GM12878 (cell line): ENCODE measurements around the gene PIP4K2B. TPM values are rescaled to one million over a fixed set of nuclear protein-coding genes. Genes with fewer than 3 reads are reported as not detected.

Experiments
- ATAC-seq: fragments of 200-7000 bp; cut with Tn5 transposase; 3 replicates; pipeline ENCODE4 v1.9.1; 2020; ENCODE audit warnings: mild to moderate bottlenecking, moderate library complexity
- BruUV-seq: library from RNA; stranded (reverse); fragments of 400-500 nt; replicated peaks from 2 replicates; lab custom pipeline; 2021; lab: Mats Ljungman, UMichigan
- CTCF ChIA-PET: fragments of 300-600 bp; sonication (Branson Sonifier 250); formaldehyde crosslinking; extraction: SDS; loops from one replicate; lab custom pipeline; 2021; ENCODE audit warnings: inconsistent platforms; lab: Yijun Ruan, JAX
- POLR2A ChIA-PET: fragments of 350-600 bp; formaldehyde crosslinking; extraction: SDS; loops from one replicate; lab custom pipeline; 2021; ENCODE audit warnings: inconsistent platforms; lab: Charles Lee
- RAD21 ChIA-PET: fragments of 300-600 bp; sonication (Branson Sonifier 250); formaldehyde crosslinking; loops from one replicate; lab custom pipeline; 2023; ENCODE audit warnings: antibody characterized with exemption; ENCODE audit not compliant: unreplicated experiment; lab: Charles Lee
- SMC1A ChIA-PET: fragments of 300-600 bp; sonication (Branson Sonifier 250); formaldehyde crosslinking; loops from one replicate; lab custom pipeline; 2023; ENCODE audit not compliant: unreplicated experiment, uncharacterized antibody; lab: Charles Lee
- DNase-seq: peaks from one replicate; pipeline ENCODE4 v3.0.0-alpha.2; 2011; ENCODE audit warnings: low read depth, low spot score
- FAIRE-seq: peaks from 3 replicates; lab custom pipeline; 2011; peaks lifted over from hg19 to GRCh38; lab: Jason Lieb, UNC
- H2AFZ ChIP-seq: 2 replicates; pipeline ENCODE4 v1.6.0; 2011; ENCODE audit warnings: low read depth, low read length, control low read depth; ENCODE audit not compliant: control insufficient read depth
- H3K27ac ChIP-seq: 2 replicates; pipeline ENCODE4 v1.5.1; 2011; ENCODE audit warnings: control low read depth; ENCODE audit not compliant: control insufficient read depth, insufficient read depth
- H3K27me3 ChIP-seq, 2 experiments: replicated peaks in 1 of 2; 2 replicates each; pipeline versions ENCODE4 v1.6.0 to v1.6.1; 2011; ENCODE audit warnings: low read length in 1 of 2; ENCODE audit not compliant: control insufficient read depth in 2 of 2, insufficient read depth in 2 of 2
- H3K36me3 ChIP-seq, 2 experiments: 2 replicates each; pipeline ENCODE4 v1.5.1; 2011; ENCODE audit warnings: low read length in 1 of 2; ENCODE audit not compliant: control insufficient read depth in 2 of 2, insufficient read depth in 2 of 2
- H3K4me1 ChIP-seq: 2 replicates; pipeline ENCODE4 v1.6.1; 2011; ENCODE audit warnings: mild to moderate bottlenecking, low read length, moderate library complexity, mixed read lengths; ENCODE audit not compliant: control insufficient read depth, insufficient read depth
- H3K4me2 ChIP-seq: 2 replicates; pipeline ENCODE4 v1.6.0; 2011; ENCODE audit warnings: control low read depth; ENCODE audit not compliant: control insufficient read depth, insufficient read depth
- H3K4me3 ChIP-seq: fragments of 200-600 bp; sonication (generic); 2 replicates; pipeline ENCODE4 v1.5.1; 2016
- H3K79me2 ChIP-seq: 2 replicates; pipeline ENCODE4 v1.6.0; 2011; ENCODE audit warnings: low read length; ENCODE audit not compliant: control insufficient read depth, insufficient read depth
- H3K9ac ChIP-seq: 2 replicates; pipeline ENCODE4 v1.8.0; 2011; ENCODE audit warnings: low read length, control low read depth, mixed read lengths; ENCODE audit not compliant: control insufficient read depth, insufficient read depth
- H3K9me3 ChIP-seq: replicated peaks from 3 replicates; pipeline ENCODE4 v1.5.1; 2011; ENCODE audit warnings: mild to moderate bottlenecking, low read length; ENCODE audit not compliant: control insufficient read depth, insufficient read depth
- H4K20me1 ChIP-seq: 2 replicates; pipeline ENCODE4 v1.6.0; 2011; ENCODE audit not compliant: control insufficient read depth, insufficient read depth
- ATF2 ChIP-seq: IDR thresholded peaks from 2 replicates; pipeline ENCODE4 v1.6.1; 2012; ENCODE audit warnings: low read length, inconsistent platforms
- ATF7 ChIP-seq: fragments of 450-650 bp; IDR thresholded peaks from 2 replicates; pipeline ENCODE4 v1.6.1; 2016; ENCODE audit warnings: low read depth, mild to moderate bottlenecking
- MYC ChIP-seq: IDR thresholded peaks from 2 replicates; pipeline ENCODE4 v1.6.1; 2011; ENCODE audit warnings: mild to moderate bottlenecking, low read length, moderate library complexity, inconsistent platforms; ENCODE audit not compliant: insufficient read depth, insufficient replicate concordance, insufficient read length, severe bottlenecking
- NR2F1 ChIP-seq: fragments of 450-650 bp; conservative IDR thresholded peaks from 2 replicates; pipeline ENCODE4 v1.6.1; 2017; ENCODE audit warnings: mild to moderate bottlenecking
- PAX8 ChIP-seq: fragments of 450-650 bp; IDR thresholded peaks from 2 replicates; pipeline ENCODE4 v1.6.1; 2017; ENCODE audit warnings: mild to moderate bottlenecking, moderate library complexity
- PML ChIP-seq: IDR thresholded peaks from 2 replicates; pipeline ENCODE4 v1.6.1; 2012; ENCODE audit warnings: low read length, inconsistent platforms
- RBBP5 ChIP-seq: fragments of 200-600 bp; sonication (generic); conservative IDR thresholded peaks from 2 replicates; pipeline ENCODE4 v1.6.1; 2016
- RELA ChIP-seq: fragments of 450-650 bp; IDR thresholded peaks from 2 replicates; pipeline ENCODE4 v1.8.0; 2014; ENCODE audit warnings: borderline replicate concordance; ENCODE audit not compliant: partially characterized antibody
- RUNX3 ChIP-seq: IDR thresholded peaks from 2 replicates; pipeline ENCODE4 v1.6.1; 2012; ENCODE audit warnings: low read length, inconsistent platforms
- SMAD1 ChIP-seq: fragments of 450-650 bp; IDR thresholded peaks from 2 replicates; pipeline ENCODE4 v1.6.1; 2018; ENCODE audit warnings: mild to moderate bottlenecking, low read depth; ENCODE audit not compliant: partially characterized antibody
- SPI1 ChIP-seq: IDR thresholded peaks from 2 replicates; pipeline ENCODE4 v1.6.1; 2011; ENCODE audit warnings: low read depth, mild to moderate bottlenecking, low read length, moderate library complexity, borderline replicate concordance; ENCODE audit not compliant: insufficient read depth
- STAT3 ChIP-seq: IDR thresholded peaks from 2 replicates; pipeline ENCODE4 v1.6.1; 2011; ENCODE audit warnings: low read depth, low read length, improper control_type of control experiment
- TAF1 ChIP-seq: IDR thresholded peaks from 2 replicates; pipeline ENCODE4 v1.6.1; 2011; ENCODE audit warnings: mild to moderate bottlenecking, low read depth, low read length, borderline replicate concordance
- TCF12 ChIP-seq: IDR thresholded peaks from 2 replicates; pipeline ENCODE4 v1.6.1; 2011; ENCODE audit warnings: low read depth, mild to moderate bottlenecking, low read length
- ZBTB40 ChIP-seq: fragments of 450-650 bp; IDR thresholded peaks from 2 replicates; pipeline ENCODE4 v1.6.1; 2016; ENCODE audit warnings: mild to moderate bottlenecking, moderate library complexity, borderline replicate concordance
- ZNF24 ChIP-seq: fragments of 450-650 bp; IDR thresholded peaks from 2 replicates; pipeline ENCODE4 v1.6.1; 2017; ENCODE audit warnings: antibody characterized with exemption, mild to moderate bottlenecking
- ZSCAN29 ChIP-seq: fragments of 450-650 bp; IDR thresholded peaks from 2 replicates; pipeline ENCODE4 v1.6.1; 2017; ENCODE audit warnings: mild to moderate bottlenecking, moderate library complexity
- WGBS: methylation state at CpG from one replicate; pipeline ENCODE4 v1.1.6; 2016; ENCODE audit warnings: low lambda C conversion rate; ENCODE audit not compliant: insufficient replicate concordance, insufficient coverage; ENCODE audit errors: missing lambda C conversion rate; 5-methylcytosine and 5-hydroxymethylcytosine counted together
- in situ Hi-C: fragments of 300-500 bp; cut with MboI; formaldehyde crosslinking; loops from 9 replicates; pipeline ENCODE4 v1.14.3; 2018; ENCODE audit warnings: mixed read lengths
- intact Hi-C: fragments of 100-400 bp; cut with micrococcal nuclease; formaldehyde crosslinking; loops from one replicate; pipeline ENCODE4 v1.14.2; 2022; ENCODE audit not compliant: unreplicated experiment
- polyA plus RNA-seq, 11 experiments: library from polyadenylated mRNA; depleted of rRNA in 4 of 11; unstranded in 6 of 11; stranded (reverse) in 5 of 11; fragments of >200 nt; fragmentation: Nextera tagmentation in 4 of 11; fragmentation: Illumina TruSeq in 1 of 11; extraction: Ambion mirVana in 4 of 11; extraction: Trizol in 1 of 11; gene quantifications; 1 replicate in 1 of 11; 2 replicates in 10 of 11; pipeline versions ENCODE4 v1.2.1 to v1.2.3, GENCODE V29; 2011 to 2016; ENCODE audit warnings: inconsistent platforms in 2 of 11, missing spikeins in 2 of 11, low read depth in 1 of 11
- total RNA-seq, 4 experiments: library from RNA; depleted of rRNA in 3 of 4; stranded (reverse); fragments of >200 nt in 3 of 4; fragmentation: Illumina TruSeq in 1 of 4; extraction: Trizol in 1 of 4; gene quantifications; 2 replicates each; pipeline versions ENCODE4 v1.2.1 to v1.2.3, GENCODE V29; 2013 to 2021

PIP4K2B gene
- total and polyA plus RNA-seq, 10 of the 15 experiments (the other 5 are each of a cell fraction or from before 2014, with no cell fraction given) = 3.8 to 30.3 (median 18.2) TPM

- no peak for TF ChIP-seq SPI1
These were observed 78.4 kb downstream of the PIP4K2B start (continued) for GRCh38 chr17:38720941-38721340.

GRCh38 chr17:38719943-38720641 lies 79.3 kb downstream of the PIP4K2B start:
- Histone ChIP-seq H3K79me2 (no peaks in the 10 kb centered on the region), H3K36me3 (peaks cover 6 to 9% of the 10 kb centered on the region in 2 experiments; a peak in 3 of 4 replicates), H3K4me3 (no peak overlapping the region), H3K4me2 (no peak overlapping the region), H3K27ac (no peak overlapping the region), H3K4me1 (peaks cover 6% of the 10 kb centered on the region), H4K20me1 (no peaks in the 10 kb centered on the region), H3K9ac (no peak overlapping the region), H3K27me3 (no peaks in the 10 kb centered on the region), H3K9me3 (no peaks in the 10 kb centered on the region), H2AFZ (no peak overlapping the region)
- no TSS peak for BruUV-seq
- 81% methylated on average over 28 of the region's 39 CpGs for WGBS
- SMC1A ChIA-PET = no interaction called here
- FAIRE-seq = no peak
- no peak for ATAC-seq
- no peak for DNase-seq
- CTCF ChIA-PET = interaction anchor here (1.3 kb wide), 1 partner anchor 15 kb away, joined by 5 read pairs; no protein-coding TSS in a partner anchor
- POLR2A ChIA-PET = no interaction called here
- in situ Hi-C loops = no loop called here
- intact Hi-C loops = no loop called here
- TF ChIP-seq TAF1 (no peak), PML (no peak), SMAD1 (no peak), RBBP5 (no peak), MYC (no peak), PAX8 (no peak), NR2F1 (no peak), RUNX3 (no peak), ATF2 (no peak), TCF12 (no peak), ZBTB40 (no peak), ZSCAN29 (no peak), ATF7 (no peak), STAT3 (no peak), ZNF24 (no peak), RELA (no peak)
- RAD21 ChIA-PET = no interaction called here
